Measurements from ENCODE around the gene PITX2.

GRCh38 chr4:110641218-110641617 is 18.3 kb upstream of the PITX2 start:
- TF ChIP-seq CTCF (IDR thresholded peaks at IDR 0.05 in 2 of 3, conservative IDR thresholded peaks at IDR 0.05 in 1 of 3; ENCODE audit: borderline replicate concordance in 1 of 3, insufficient read depth in 1 of 3, low read depth in 2 of 3, low read length in 2 of 3) (no peak), REST (IDR thresholded peaks at IDR 0.05; ENCODE audit: low read depth) (no peak), EGR1 (IDR thresholded peaks at IDR 0.05; ENCODE audit: low read depth) (no peak), EZH2 (IDR thresholded peaks at IDR 0.05) (no peak), POLR2AphosphoS5 (IDR thresholded peaks at IDR 0.05; ENCODE audit: low read depth, low read length) (no peak), EZH2phosphoT487 (IDR thresholded peaks at IDR 0.05; ENCODE audit: borderline replicate concordance) (no peak), SP1 (IDR thresholded peaks at IDR 0.05; ENCODE audit: low read depth) (no peak), MAX (IDR thresholded peaks at IDR 0.05) (no peak)

Measured in HCT116 (cell line).